Mesenchymal stem cell (in vitro differentiated cells and primary cell): ENCODE measurements around the gene C1QTNF8.

Experiments
- DNase-seq: peaks from one replicate; pipeline ENCODE4 v3.0.0-alpha.2; 2013
- H2AFZ ChIP-seq: one replicate; pipeline ENCODE4 v1.6.1; 2013; ENCODE audit warnings: low read depth, mild to moderate bottlenecking, control low read depth, inconsistent platforms, low read length, moderate library complexity
- H2AK5ac ChIP-seq: 2 replicates; pipeline ENCODE4 v1.6.1; 2013; ENCODE audit warnings: low read length, moderate library complexity, mild to moderate bottlenecking, inconsistent platforms; ENCODE audit not compliant: severe bottlenecking
- H2BK120ac ChIP-seq: one replicate; pipeline ENCODE4 v1.6.1; 2013; ENCODE audit warnings: low read depth, mild to moderate bottlenecking, inconsistent platforms, low read length, moderate library complexity
- H2BK12ac ChIP-seq, 2 experiments: one replicate each; pipeline ENCODE4 v1.6.1; 2013; ENCODE audit warnings: inconsistent platforms in 2 of 2, low read length in 2 of 2, mild to moderate bottlenecking in 2 of 2, moderate library complexity in 2 of 2, control low read depth in 1 of 2
- H2BK15ac ChIP-seq: one replicate; pipeline ENCODE4 v1.6.1; 2013; ENCODE audit warnings: mild to moderate bottlenecking, low read depth, inconsistent platforms; ENCODE audit not compliant: poor library complexity, severe bottlenecking
- H2BK5ac ChIP-seq: 2 replicates; pipeline ENCODE4 v1.6.1; 2013; ENCODE audit warnings: low read depth, mild to moderate bottlenecking, low read length, control low read depth, inconsistent platforms; ENCODE audit not compliant: poor library complexity, severe bottlenecking
- H3K14ac ChIP-seq, 2 experiments: one replicate each; pipeline ENCODE4 v1.6.1; 2013; ENCODE audit warnings: inconsistent platforms in 2 of 2, low read length in 2 of 2, control low read depth in 1 of 2, mild to moderate bottlenecking in 1 of 2, moderate library complexity in 1 of 2
- H3K18ac ChIP-seq, 2 experiments: one replicate each; pipeline ENCODE4 v1.6.1; 2013; ENCODE audit warnings: inconsistent platforms in 2 of 2, low read length in 2 of 2, control low read depth in 1 of 2, low read depth in 1 of 2, mild to moderate bottlenecking in 1 of 2
- H3K23ac ChIP-seq, 2 experiments: one replicate each; pipeline ENCODE4 v1.6.1; 2013; ENCODE audit warnings: inconsistent platforms in 2 of 2, low read length in 2 of 2, mild to moderate bottlenecking in 2 of 2, moderate library complexity in 2 of 2, control low read depth in 1 of 2
- H3K27ac ChIP-seq: 2 replicates; pipeline ENCODE4 v1.5.1; 2013; ENCODE audit warnings: mild to moderate bottlenecking, moderate library complexity, low read length, control low read depth, inconsistent platforms; ENCODE audit not compliant: poor library complexity, severe bottlenecking
- H3K27me3 ChIP-seq, 2 experiments: 2 replicates each; pipeline versions ENCODE4 v1.6.1 to v1.7.0; 2013; ENCODE audit warnings: low read length in 2 of 2, mild to moderate bottlenecking in 2 of 2, moderate library complexity in 2 of 2, control low read depth in 1 of 2, inconsistent platforms in 1 of 2; ENCODE audit not compliant: control insufficient read depth in 1 of 2, insufficient read depth in 1 of 2
- H3K36me3 ChIP-seq, 2 experiments: 2 replicates each; pipeline versions ENCODE4 v1.6.1 to v1.7.0; 2013; ENCODE audit warnings: low read length in 2 of 2, control low read depth in 1 of 2, inconsistent platforms in 1 of 2, low read depth in 1 of 2, mild to moderate bottlenecking in 1 of 2; ENCODE audit not compliant: insufficient read depth in 2 of 2, control insufficient read depth in 1 of 2
- H3K4ac ChIP-seq, 2 experiments: one replicate each; pipeline ENCODE4 v1.6.1; 2013; ENCODE audit warnings: inconsistent platforms in 2 of 2, low read length in 2 of 2, mild to moderate bottlenecking in 2 of 2, moderate library complexity in 2 of 2, control low read depth in 1 of 2, low read depth in 1 of 2
- H3K4me1 ChIP-seq: 2 replicates; pipeline ENCODE4 v1.6.1; 2013; ENCODE audit warnings: low read depth, low read length, control low read depth; ENCODE audit not compliant: control insufficient read depth, insufficient read depth
- H3K4me2 ChIP-seq: 2 replicates; pipeline ENCODE4 v1.6.1; 2013; ENCODE audit warnings: low read length, mild to moderate bottlenecking, inconsistent platforms; ENCODE audit not compliant: poor library complexity, severe bottlenecking
- H3K4me3 ChIP-seq, 2 experiments: 2 replicates each; pipeline versions ENCODE4 v1.5.1 to v1.7.0; 2013; ENCODE audit warnings: low read length in 2 of 2, mild to moderate bottlenecking in 2 of 2, control low read depth in 1 of 2, low read depth in 1 of 2; ENCODE audit not compliant: insufficient read depth in 1 of 2
- H3K79me1 ChIP-seq: replicated peaks from 2 replicates; pipeline ENCODE4 v1.6.1; 2013; ENCODE audit warnings: mild to moderate bottlenecking, control low read depth, low read length, inconsistent platforms; ENCODE audit not compliant: poor library complexity, severe bottlenecking
- H3K9ac ChIP-seq: 2 replicates; pipeline ENCODE4 v1.7.0; 2013; ENCODE audit warnings: mild to moderate bottlenecking, low read length, moderate library complexity
- H3K9me3 ChIP-seq: 2 replicates; pipeline ENCODE4 v1.7.0; 2013; ENCODE audit warnings: mild to moderate bottlenecking, low read length; ENCODE audit not compliant: control insufficient read depth
- H4K8ac ChIP-seq: one replicate; pipeline ENCODE4 v1.6.1; 2013; ENCODE audit warnings: inconsistent platforms, mild to moderate bottlenecking, low read length, moderate library complexity
- H4K91ac ChIP-seq: one replicate; pipeline ENCODE4 v1.6.1; 2013; ENCODE audit warnings: mild to moderate bottlenecking, low read length, inconsistent platforms
- WGBS: methylation state at CpG from one replicate; pipeline ENCODE4 v1.1.7; 2013; ENCODE audit warnings: mixed read lengths; 5-methylcytosine and 5-hydroxymethylcytosine counted together

C1QTNF8 gene

GRCh38 chr16:1140582-1141162, 44.6 kb upstream of the C1QTNF8 start:
- Histone ChIP-seq H3K9ac (no peak overlapping the region), H3K4ac (no peak overlapping the region), H2BK120ac (no peak overlapping the region), H3K79me1 (no peaks in the 10 kb centered on the region), H3K4me1 (peaks cover 23% of the 10 kb centered on the region), H2AK5ac (no peak overlapping the region), H2BK5ac (no peak overlapping the region), H3K4me2 (no peak overlapping the region), H2BK15ac (no peak overlapping the region), H3K36me3 (no peaks in the 10 kb centered on the region), H3K23ac (no peak overlapping the region), H3K27me3 (peaks cover 35 to 51% of the 10 kb centered on the region in 2 experiments), H3K18ac (no peak overlapping the region), H3K9me3 (no peaks in the 10 kb centered on the region), H3K27ac (no peak overlapping the region), H3K4me3 (no peak overlapping the region), H2BK12ac (no peak overlapping the region), H2AFZ (no peak overlapping the region), H3K14ac (no peak overlapping the region), H4K91ac (no peak overlapping the region), H4K8ac (no peak overlapping the region)
- 90% methylated on average over 23 of the region's 23 CpGs for WGBS
- DNase-seq, result no peak

- H4K91ac ChIP-seq, result no peak overlapping the region
- H3K27me3 ChIP-seq, result peaks cover 9 to 35% of the 10 kb centered on the region in 2 experiments
- H3K14ac ChIP-seq, result no peak overlapping the region
- no peak overlapping the region for H3K23ac ChIP-seq
- no peak overlapping the region for H2BK12ac ChIP-seq
- no peak overlapping the region for H2BK5ac ChIP-seq
- H3K4me2 ChIP-seq, result no peak overlapping the region
- H3K18ac ChIP-seq, result no peak overlapping the region
- peaks cover 12% of the 10 kb centered on the region for H3K4me1 ChIP-seq
- H3K79me1 ChIP-seq, result no peaks in the 10 kb centered on the region
- H3K9me3 ChIP-seq, result no peaks in the 10 kb centered on the region
- H3K4me3 ChIP-seq, result no peak overlapping the region
- H2BK15ac ChIP-seq, result no peak overlapping the region
- no peak overlapping the region for H2AFZ ChIP-seq
- no peak overlapping the region for H3K9ac ChIP-seq
- H4K8ac ChIP-seq, result no peak overlapping the region
- no peaks in the 10 kb centered on the region for H3K36me3 ChIP-seq
- 91% methylated on average over 24 of the region's 24 CpGs for WGBS
- no peak overlapping the region for H3K4ac ChIP-seq
- no peak overlapping the region for H2BK120ac ChIP-seq
- no peak overlapping the region for H3K27ac ChIP-seq
- DNase-seq, result no peak
- no peak overlapping the region for H2AK5ac ChIP-seq
Measured at GRCh38 chr16:1137604-1138003, 41.6 kb upstream of the C1QTNF8 start.

- H3K23ac ChIP-seq, result no peak overlapping the region
- H3K9me3 ChIP-seq, result no peaks in the 10 kb centered on the region
- H2BK120ac ChIP-seq, result no peak overlapping the region
- H3K27ac ChIP-seq, result no peak overlapping the region
- no peak overlapping the region for H2BK15ac ChIP-seq
- no peak overlapping the region for H2AK5ac ChIP-seq
- H3K14ac ChIP-seq, result no peak overlapping the region
- H3K27me3 ChIP-seq, result peaks cover 0 to 24% of the 10 kb centered on the region in 2 experiments
- H3K4me3 ChIP-seq, result no peak overlapping the region
- no peak overlapping the region for H3K4me2 ChIP-seq
- 90% methylated on average over 1 of the region's 3 CpGs for WGBS
- DNase-seq, result no peak
- peaks cover 12% of the 10 kb centered on the region for H3K4me1 ChIP-seq
- no peaks in the 10 kb centered on the region for H3K79me1 ChIP-seq
- H3K4ac ChIP-seq, result no peak overlapping the region
- H4K91ac ChIP-seq, result no peak overlapping the region
- no peak overlapping the region for H2AFZ ChIP-seq
- no peak overlapping the region for H3K9ac ChIP-seq
- no peaks in the 10 kb centered on the region for H3K36me3 ChIP-seq
- H4K8ac ChIP-seq, result no peak overlapping the region
- H2BK5ac ChIP-seq, result no peak overlapping the region
- H3K18ac ChIP-seq, result no peak overlapping the region
- no peak overlapping the region for H2BK12ac ChIP-seq
Measured at GRCh38 chr16:1135459-1135825, 39.4 kb upstream of the C1QTNF8 start.

- H4K91ac ChIP-seq, result no peak overlapping the region
- no peak overlapping the region for H2AK5ac ChIP-seq
- H3K14ac ChIP-seq, result no peak overlapping the region
- no peak overlapping the region for H2BK15ac ChIP-seq
- no peak overlapping the region for H2AFZ ChIP-seq
- H3K18ac ChIP-seq, result no peak overlapping the region
- no peak overlapping the region for H3K4me2 ChIP-seq
- H3K4me1 ChIP-seq, result peaks cover 12% of the 10 kb centered on the region
- peaks cover 0 to 18% of the 10 kb centered on the region in 2 experiments for H3K27me3 ChIP-seq
- no peak overlapping the region for H3K4ac ChIP-seq
- H3K27ac ChIP-seq, result no peak overlapping the region
- DNase-seq, result no peak
- no peak overlapping the region for H2BK120ac ChIP-seq
- 89% methylated on average over 30 of the region's 30 CpGs for WGBS
- no peak overlapping the region for H4K8ac ChIP-seq
- H3K36me3 ChIP-seq, result peaks cover 0 to under 1% of the 10 kb centered on the region in 2 experiments
- H2BK5ac ChIP-seq, result no peak overlapping the region
- H2BK12ac ChIP-seq, result no peak overlapping the region
- no peaks in the 10 kb centered on the region for H3K9me3 ChIP-seq
- H3K9ac ChIP-seq, result no peak overlapping the region
- H3K4me3 ChIP-seq, result no peak overlapping the region
- no peak overlapping the region for H3K23ac ChIP-seq
- no peaks in the 10 kb centered on the region for H3K79me1 ChIP-seq
Measured at GRCh38 chr16:1134776-1135458, 38.9 kb upstream of the C1QTNF8 start.
